HepG2 (cell line): Measurements from ENCODE around the gene NT5C. TPM values are rescaled to one million over a fixed set of nuclear protein-coding genes. Genes with fewer than 3 reads are reported as not detected.

Experiments used
- ELK4 ChIP-seq: sonication (generic); formaldehyde crosslinking; IDR thresholded peaks from 2 replicates; pipeline ENCODE4 v1.9.0; 2021; ENCODE audit warnings: missing genetic modification reagents, borderline replicate concordance
- GTF3A ChIP-seq: sonication (generic); formaldehyde crosslinking; conservative IDR thresholded peaks from 2 replicates; pipeline ENCODE4 v1.4.0; 2020; ENCODE audit warnings: mild to moderate bottlenecking, missing genetic modification reagents
- KAT8 ChIP-seq: IDR thresholded peaks from 2 replicates; pipeline ENCODE4 v1.6.1; 2016; ENCODE audit warnings: missing genetic modification reagents, missing compliant biosample characterization
- MLXIP ChIP-seq: sonication (generic); formaldehyde crosslinking; IDR thresholded peaks from 2 replicates; pipeline ENCODE4 v1.9.0; 2021; ENCODE audit warnings: missing genetic modification reagents, borderline replicate concordance
- RBM22 ChIP-seq: fragments of 200-400 bp; formaldehyde crosslinking; optimal IDR thresholded peaks from 2 replicates; pipeline ENCODE3; 2017; ENCODE audit warnings: mild to moderate bottlenecking, low read length, moderate library complexity
- SALL1 ChIP-seq: sonication (generic); formaldehyde crosslinking; IDR thresholded peaks from 2 replicates; pipeline ENCODE4 v1.8.0; 2022; ENCODE audit warnings: mild to moderate bottlenecking, missing genetic modification reagents
- TSC22D2 ChIP-seq: sonication (generic); formaldehyde crosslinking; IDR thresholded peaks from 2 replicates; pipeline ENCODE4 v1.5.1; 2020; ENCODE audit warnings: missing genetic modification reagents, mild to moderate bottlenecking, borderline replicate concordance
- WIZ ChIP-seq: sonication (generic); formaldehyde crosslinking; IDR thresholded peaks from 2 replicates; pipeline ENCODE4 v1.5.1; 2020; ENCODE audit warnings: mild to moderate bottlenecking, missing genetic modification reagents
- ZBTB26 ChIP-seq: IDR thresholded peaks from 2 replicates; pipeline ENCODE4 v1.6.1; 2016; ENCODE audit warnings: missing compliant biosample characterization, missing genetic modification reagents, borderline replicate concordance
- ZBTB40 ChIP-seq, 2 experiments: fragments of 450-650 bp in 1 of 2; sonication (generic) in 1 of 2; formaldehyde crosslinking in 1 of 2; IDR thresholded peaks; 2 replicates each; pipeline versions ENCODE4 v1.6.1 to v1.8.0; 2016 to 2022; ENCODE audit warnings: antibody characterized with exemption in 1 of 2, mild to moderate bottlenecking in 1 of 2, missing genetic modification reagents in 1 of 2
- ZMYM2 ChIP-seq: sonication (generic); formaldehyde crosslinking; IDR thresholded peaks from 2 replicates; pipeline ENCODE4 v1.8.0; 2022; ENCODE audit warnings: mild to moderate bottlenecking, missing genetic modification reagents
- ZNF510 ChIP-seq: sonication (generic); formaldehyde crosslinking; IDR thresholded peaks from 2 replicates; pipeline ENCODE4 v1.4.0; 2020; ENCODE audit warnings: low read depth, mild to moderate bottlenecking, missing genetic modification reagents
- ZNF782 ChIP-seq: sonication (generic); formaldehyde crosslinking; IDR thresholded peaks from 2 replicates; pipeline ENCODE4 v1.4.0; 2020; ENCODE audit warnings: missing genetic modification reagents, mild to moderate bottlenecking, borderline replicate concordance
- polyA plus RNA-seq, 8 experiments: library from polyadenylated mRNA; depleted of rRNA in 3 of 8; stranded (reverse) in 7 of 8; unstranded in 1 of 8; fragments of >200 nt; fragmentation: Illumina TruSeq in 4 of 8; extraction: Trizol in 4 of 8; gene quantifications; 2 replicates each; pipeline versions ENCODE4 v1.2.1 to v1.2.3, GENCODE V29; 2011 to 2016; ENCODE audit warnings: low read depth in 4 of 8, missing spikeins in 1 of 8, mixed read lengths in 1 of 8; ENCODE audit not compliant: insufficient read depth in 1 of 8
- total RNA-seq, 5 experiments: library from RNA; depleted of rRNA; stranded (reverse); fragments of >200 nt; fragmentation: Illumina TruSeq; extraction: Trizol; gene quantifications; 2 replicates each; pipeline ENCODE4 v1.2.3, GENCODE V29; 2016; ENCODE audit warnings: low read depth in 1 of 5

NT5C gene
- total and polyA plus RNA-seq, 2 of the 13 experiments (the other 11 are each of a cell fraction or from before 2014, with no cell fraction given): 42.8 to 48.6 TPM

DNA sequence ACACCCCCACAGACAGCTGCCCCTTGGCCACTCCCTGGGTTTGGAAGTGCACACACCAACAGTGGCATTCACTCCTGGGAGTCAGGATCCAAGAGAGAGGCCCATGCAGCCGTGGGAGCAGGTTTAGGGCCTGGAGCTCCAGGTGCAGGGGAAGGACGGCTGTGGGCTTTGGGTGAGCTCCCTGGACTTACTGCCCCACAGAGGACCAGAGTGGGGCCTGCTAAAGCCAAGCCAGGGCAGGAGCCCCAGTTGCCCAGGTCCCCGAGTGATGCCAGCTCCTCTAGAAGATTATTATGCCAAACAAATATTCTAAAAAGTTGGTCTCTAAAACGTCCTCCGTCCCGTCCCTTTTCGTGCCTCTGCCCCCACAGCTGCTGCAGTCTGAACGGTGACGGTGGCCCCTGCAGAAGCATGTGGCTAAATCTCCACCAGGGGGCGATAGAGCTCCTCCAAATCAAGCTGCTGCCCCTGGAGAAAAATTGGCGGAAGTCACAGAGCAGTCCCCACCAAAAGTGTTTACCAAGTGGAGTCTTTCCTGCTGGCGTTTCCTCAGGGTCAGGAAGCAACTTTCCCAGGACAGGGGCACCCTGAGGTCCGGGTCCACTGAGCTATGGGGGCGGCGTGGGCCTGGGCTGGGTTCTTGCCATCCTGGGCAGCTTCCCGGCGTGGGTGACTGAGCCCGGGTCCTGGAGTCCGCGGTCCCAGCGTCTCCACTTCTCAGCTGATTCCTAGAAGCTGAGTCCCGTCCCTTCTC, 17.6 kb downstream of the NT5C start (continued):
- TF ChIP-seq ZBTB40 (IDR thresholded peaks at IDR 0.05): no peak
- no peak for TF ChIP-seq ZBTB40 (CRISPR knock-in tag; IDR thresholded peaks at IDR 0.05)
- peak; percentile 78 for TF ChIP-seq KAT8 (CRISPR knock-in tag)
- TF ChIP-seq MLXIP (CRISPR knock-in tag): no peak
- peak; percentile 30; the same call in 1 of the 2 replicates for TF ChIP-seq TSC22D2 (CRISPR knock-in tag)
- 0 out of 2 replicates have a peak, but pooled peaks have one; percentile 33 for TF ChIP-seq ZMYM2 (CRISPR knock-in tag)
- no peak for TF ChIP-seq ZNF510 (CRISPR knock-in tag)
- TF ChIP-seq ZBTB26 (CRISPR knock-in tag): 0 out of 2 replicates have a peak, but pooled peaks have one; percentile 42
- TF ChIP-seq ELK4: no peak
- TF ChIP-seq WIZ (CRISPR knock-in tag): 0 out of 2 replicates have a peak, but pooled peaks have one; percentile 22
- TF ChIP-seq GTF3A: peak; percentile 76; the same call in 1 of the 2 replicates
- TF ChIP-seq ZNF782: peak; percentile 84; the same call in 1 of the 2 replicates
- no peak for TF ChIP-seq RBM22
- peak; percentile 80 for TF ChIP-seq SALL1 (CRISPR knock-in tag)
